SK-N-SH (cell line): Measurements from ENCODE around the gene SEMA4D. TPM values are rescaled to one million over a fixed set of nuclear protein-coding genes. Genes with fewer than 3 reads are reported as not detected.
"Not testable (repeated sequence)": the region's sequence is repeated elsewhere in the genome, so short reads cannot be mapped to it uniquely, and the experiment has no call there.

Source experiments
- CTCF ChIA-PET: fragments of 300-600, 350-600 bp; formaldehyde crosslinking; extraction: SDS; loops from one replicate; lab custom pipeline; 2021; lab: Yijun Ruan, JAX
- POLR2A ChIA-PET: fragments of 350-600 bp; sonication (Branson Sonifier 250); formaldehyde crosslinking; extraction: SDS; loops from one replicate; lab custom pipeline; 2020; ENCODE audit warnings: antibody characterized with exemption, inconsistent platforms; lab: Yijun Ruan, JAX
- DNase-seq: peaks from one replicate; pipeline ENCODE4 v3.0.0; 2012
- H2AFZ ChIP-seq: fragments of 200-600 bp; sonication (generic); 2 replicates; pipeline ENCODE4 v1.8.1; 2016; ENCODE audit warnings: antibody characterized with exemption, mild to moderate bottlenecking, low read depth
- H3F3A ChIP-seq: fragments of 200-600 bp; sonication (generic); replicated peaks from 2 replicates; pipeline ENCODE3; 2016; ENCODE audit warnings: antibody characterized with exemption, mild to moderate bottlenecking; ENCODE audit not compliant: insufficient read depth
- H3K27ac ChIP-seq, 2 experiments: fragments of 200-500 bp in 1 of 2; fragments of 200-600 bp in 1 of 2; sonication (Bioruptor generic) in 1 of 2; sonication (generic), shearing (Covaris generic) in 1 of 2; 2 replicates each; pipeline versions ENCODE4 v1.5.1 to v1.6.1; 2014 to 2016; ENCODE audit warnings: low read depth in 2 of 2, inconsistent platforms in 1 of 2, low read length in 1 of 2, mild to moderate bottlenecking in 1 of 2, mixed read lengths in 1 of 2
- H3K27me3 ChIP-seq: fragments of 200-600 bp; sonication (generic), shearing (Covaris generic); 2 replicates; pipeline ENCODE4 v1.6.1; 2016; ENCODE audit warnings: mixed run types; ENCODE audit not compliant: insufficient read depth
- H3K36me3 ChIP-seq, 2 experiments: fragments of 200-500 bp in 1 of 2; fragments of 200-600 bp in 1 of 2; sonication (Bioruptor generic) in 1 of 2; sonication (generic) in 1 of 2; replicated peaks in 1 of 2; 2 replicates each; pipeline versions ENCODE3 to v1.5.1; 2014 to 2016; ENCODE audit warnings: low read length in 1 of 2, mild to moderate bottlenecking in 1 of 2; ENCODE audit not compliant: insufficient read depth in 2 of 2, control insufficient read depth in 1 of 2
- H3K4me1 ChIP-seq, 2 experiments: fragments of 200-500 bp in 1 of 2; fragments of 200-600 bp in 1 of 2; sonication (Bioruptor generic) in 1 of 2; sonication (generic), shearing (Covaris generic) in 1 of 2; 2 replicates each; pipeline versions ENCODE4 v1.5.1 to v1.6.1; 2014 to 2016; ENCODE audit warnings: low read depth in 1 of 2, low read length in 1 of 2, mixed run types in 1 of 2; ENCODE audit not compliant: insufficient read depth in 2 of 2, control insufficient read depth in 1 of 2
- H3K4me2 ChIP-seq: fragments of 200-600 bp; sonication (generic), shearing (Covaris generic); 2 replicates; pipeline ENCODE4 v1.6.1; 2017; ENCODE audit warnings: mixed run types
- H3K4me3 ChIP-seq, 2 experiments: fragments of 200-500 bp in 1 of 2; fragments of 200-600 bp in 1 of 2; sonication (Bioruptor generic) in 1 of 2; sonication (generic), shearing (Covaris generic) in 1 of 2; 2 replicates each; pipeline versions ENCODE4 v1.5.1 to v1.8.1; 2014 to 2016; ENCODE audit warnings: low read depth in 2 of 2, inconsistent platforms in 1 of 2, low read length in 1 of 2, mild to moderate bottlenecking in 1 of 2, mixed read lengths in 1 of 2, moderate library complexity in 1 of 2
- H3K79me2 ChIP-seq: fragments of 200-600 bp; sonication (generic); 2 replicates; pipeline ENCODE4 v1.8.1; 2017; ENCODE audit warnings: mild to moderate bottlenecking; ENCODE audit not compliant: insufficient read depth
- H3K9ac ChIP-seq: fragments of 200-600 bp; sonication (generic); 2 replicates; pipeline ENCODE4 v1.6.1; 2017; ENCODE audit warnings: mixed run types
- H3K9me2 ChIP-seq: fragments of 200-600 bp; sonication (generic); 2 replicates; pipeline ENCODE4 v1.6.1; 2017; ENCODE audit warnings: mixed run types
- H3K9me3 ChIP-seq: fragments of 200-600 bp; sonication (generic); 2 replicates; pipeline ENCODE4 v1.6.1; 2017; ENCODE audit warnings: mixed run types, mild to moderate bottlenecking, moderate library complexity
- H4K20me1 ChIP-seq: fragments of 200-600 bp; sonication (generic); 2 replicates; pipeline ENCODE4 v1.6.1; 2017; ENCODE audit warnings: mild to moderate bottlenecking, mixed run types; ENCODE audit not compliant: insufficient read depth
- EP300 ChIP-seq, 2 experiments: IDR thresholded peaks; 2 replicates each; pipeline versions ENCODE4 v1.4.0 to v1.6.1; 2012; ENCODE audit warnings: borderline replicate concordance in 1 of 2, low read depth in 1 of 2, low read length in 1 of 2
- FOSL2 ChIP-seq: IDR thresholded peaks from 2 replicates; pipeline ENCODE4 v1.4.0; 2012; ENCODE audit warnings: low read depth, mild to moderate bottlenecking, moderate library complexity, borderline replicate concordance
- GABPA ChIP-seq: IDR thresholded peaks from 2 replicates; pipeline ENCODE4 v1.4.0; 2012; ENCODE audit warnings: low read depth, mild to moderate bottlenecking
- JUND ChIP-seq: IDR thresholded peaks from 2 replicates; pipeline ENCODE4 v1.4.0; 2012
- MEF2A ChIP-seq: IDR thresholded peaks from 2 replicates; pipeline ENCODE4 v1.4.0; 2012; ENCODE audit warnings: low read depth, borderline replicate concordance
- NFIC ChIP-seq: IDR thresholded peaks from 2 replicates; pipeline ENCODE4 v1.4.0; 2012; ENCODE audit warnings: borderline replicate concordance
- POLR2AphosphoS5 ChIP-seq: IDR thresholded peaks from 2 replicates; pipeline ENCODE4 v1.6.1; 2012; ENCODE audit warnings: low read depth, low read length
- RAD21 ChIP-seq: IDR thresholded peaks from 2 replicates; pipeline ENCODE4 v1.6.1; 2012; ENCODE audit warnings: mild to moderate bottlenecking, low read length
- RFX5 ChIP-seq: IDR thresholded peaks from 2 replicates; pipeline ENCODE4 v1.6.1; 2012; ENCODE audit warnings: mild to moderate bottlenecking, improper control_type of control experiment, low read length
- RXRA ChIP-seq: IDR thresholded peaks from 2 replicates; pipeline ENCODE4 v1.4.0; 2012; ENCODE audit warnings: low read depth, mild to moderate bottlenecking, borderline replicate concordance
- SMC3 ChIP-seq: IDR thresholded peaks from 2 replicates; pipeline ENCODE4 v1.6.1; 2012; ENCODE audit warnings: low read depth, low read length, improper control_type of control experiment
- TCF12 ChIP-seq: IDR thresholded peaks from 2 replicates; pipeline ENCODE4 v1.4.0; 2012
- WGBS: methylation state at CpG from one replicate; pipeline ENCODE4 v1.1.6; 2017; ENCODE audit warnings: low lambda C conversion rate; 5-methylcytosine and 5-hydroxymethylcytosine counted together
- polyA plus RNA-seq, 3 experiments: library from polyadenylated mRNA; depleted of rRNA; stranded (reverse); fragments of >200 nt; gene quantifications; 2 replicates each; pipeline ENCODE4 v1.2.3, GENCODE V29; 2012
- TF ChIP-seq, protein P1 (sequence below): IDR thresholded peaks from 2 replicates; pipeline ENCODE4 v1.4.0; 2012; ENCODE audit warnings: low read depth
- TF ChIP-seq, protein P2 (sequence below): IDR thresholded peaks from 2 replicates; pipeline ENCODE4 v1.4.0; 2012; ENCODE audit warnings: low read depth, borderline replicate concordance

SEMA4D gene
- polyA plus RNA-seq, 1 of the 3 experiments (the other 2 are of a cell fraction), result 4.8 TPM

GRCh38 chr9:89345476-89345875 lies 152.4 kb downstream of the SEMA4D start:
- POLR2A ChIA-PET, result no interaction called here
- CTCF ChIA-PET, result interaction anchor here (1.0 kb wide), 1 partner anchor 252 kb away, joined by 3 read pairs; no protein-coding TSS in a partner anchor
- H2AFZ ChIP-seq, result no peak overlapping the region
- H3K9me2 ChIP-seq, result no peaks in the 10 kb centered on the region
- no peaks in the 10 kb centered on the region for H3K4me1 ChIP-seq
- DNase-seq, result no peak
- no peak overlapping the region for H3K27ac ChIP-seq
- H3K27me3 ChIP-seq, result no peaks in the 10 kb centered on the region
- H3K9ac ChIP-seq, result no peak overlapping the region
- no peaks in the 10 kb centered on the region for H3K9me3 ChIP-seq
- peaks cover 3% of the 10 kb centered on the region for H3F3A ChIP-seq
- no peaks in the 10 kb centered on the region for H3K79me2 ChIP-seq
- TF ChIP-seq, protein P1, sequence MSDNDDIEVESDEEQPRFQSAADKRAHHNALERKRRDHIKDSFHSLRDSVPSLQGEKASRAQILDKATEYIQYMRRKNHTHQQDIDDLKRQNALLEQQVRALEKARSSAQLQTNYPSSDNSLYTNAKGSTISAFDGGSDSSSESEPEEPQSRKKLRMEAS, result no peak
- TF ChIP-seq FOSL2 (no peak), NFIC (no peak), RFX5 (no peak), GABPA (no peak)
- TF ChIP-seq, protein P2, sequence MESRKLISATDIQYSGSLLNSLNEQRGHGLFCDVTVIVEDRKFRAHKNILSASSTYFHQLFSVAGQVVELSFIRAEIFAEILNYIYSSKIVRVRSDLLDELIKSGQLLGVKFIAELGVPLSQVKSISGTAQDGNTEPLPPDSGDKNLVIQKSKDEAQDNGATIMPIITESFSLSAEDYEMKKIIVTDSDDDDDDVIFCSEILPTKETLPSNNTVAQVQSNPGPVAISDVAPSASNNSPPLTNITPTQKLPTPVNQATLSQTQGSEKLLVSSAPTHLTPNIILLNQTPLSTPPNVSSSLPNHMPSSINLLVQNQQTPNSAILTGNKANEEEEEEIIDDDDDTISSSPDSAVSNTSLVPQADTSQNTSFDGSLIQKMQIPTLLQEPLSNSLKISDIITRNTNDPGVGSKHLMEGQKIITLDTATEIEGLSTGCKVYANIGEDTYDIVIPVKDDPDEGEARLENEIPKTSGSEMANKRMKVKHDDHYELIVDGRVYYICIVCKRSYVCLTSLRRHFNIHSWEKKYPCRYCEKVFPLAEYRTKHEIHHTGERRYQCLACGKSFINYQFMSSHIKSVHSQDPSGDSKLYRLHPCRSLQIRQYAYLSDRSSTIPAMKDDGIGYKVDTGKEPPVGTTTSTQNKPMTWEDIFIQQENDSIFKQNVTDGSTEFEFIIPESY, result no peak
- peaks cover 73 to 90% of the 10 kb centered on the region in 2 experiments for H3K36me3 ChIP-seq
- H3K4me3 ChIP-seq, result no peak overlapping the region
- no peaks in the 10 kb centered on the region for H4K20me1 ChIP-seq
- H3K4me2 ChIP-seq, result no peak overlapping the region
- WGBS, result 99% methylated on average over 5 of the region's 5 CpGs

GRCh38 chr9:89343812-89344211 lies 154.1 kb downstream of the SEMA4D start:
- POLR2A ChIA-PET, H3K4me1 ChIP-seq, H3K9me3 ChIP-seq, H3K4me3 ChIP-seq, H3K79me2 ChIP-seq, H3K9me2 ChIP-seq, H3K27me3 ChIP-seq, DNase-seq, H2AFZ ChIP-seq, H4K20me1 ChIP-seq, CTCF ChIA-PET, H3K27ac ChIP-seq, H3K4me2 ChIP-seq, H3K9ac ChIP-seq, H3F3A ChIP-seq: not testable (repeated sequence)
- peaks cover 66 to 89% of the 10 kb centered on the region in 2 experiments for H3K36me3 ChIP-seq
- 96% methylated on average over 7 of the region's 7 CpGs for WGBS

- H3K4me2 ChIP-seq, result no peak overlapping the region
- 97% methylated on average over 1 of the region's 1 CpG for WGBS
- H3K4me3 ChIP-seq, result no peak overlapping the region
- no peak overlapping the region for H3K27ac ChIP-seq
- DNase-seq, result no peak
- CTCF ChIA-PET, result interaction anchor here (1.0 to 1.1 kb wide), 3 partner anchors 15 to 206 kb away, joined by 3 read pairs; no protein-coding TSS in a partner anchor
- H3K36me3 ChIP-seq, result peaks cover 69 to 89% of the 10 kb centered on the region in 2 experiments
- no peaks in the 10 kb centered on the region for H3K9me2 ChIP-seq
- no peak overlapping the region for H2AFZ ChIP-seq
- H3K79me2 ChIP-seq, result no peaks in the 10 kb centered on the region
- TF ChIP-seq JUND, result no peak
- TF ChIP-seq RAD21, result no peak
- no peak for TF ChIP-seq RXRA
- no peak for TF ChIP-seq TCF12
- TF ChIP-seq EP300 (IDR thresholded peaks at IDR 0.05; ENCODE audit: borderline replicate concordance in 1 of 2, low read depth in 1 of 2, low read length in 1 of 2), result no peak
- TF ChIP-seq POLR2AphosphoS5, result no peak
- TF ChIP-seq MEF2A, result no peak
- TF ChIP-seq SMC3, result no peak
- H3K4me1 ChIP-seq, result no peaks in the 10 kb centered on the region; a peak in 1 of 4 replicates
- peaks cover 3% of the 10 kb centered on the region for H3F3A ChIP-seq
- no peaks in the 10 kb centered on the region for H4K20me1 ChIP-seq
- no peaks in the 10 kb centered on the region for H3K27me3 ChIP-seq
- H3K9me3 ChIP-seq, result no peaks in the 10 kb centered on the region
- no peak overlapping the region for H3K9ac ChIP-seq
- POLR2A ChIA-PET, result interaction anchor here (0.5 kb wide), 1 partner anchor 1620 kb away, joined by 3 read pairs; no protein-coding TSS in a partner anchor
These were observed 155.0 kb downstream of the SEMA4D start for GRCh38 chr9:89342948-89343347.
